Uterus (tissue), 2 donors: Measurements from ENCODE around the gene CXorf65.

Experiments used
- CTCF ChIP-seq, 4 experiments: fragments of 200-600 bp in 2 of 4; fragments of 450-650 bp in 2 of 4; sonication (generic) in 2 of 4; IDR thresholded peaks; one replicate each; pipeline ENCODE4 v1.5.1; 2016 to 2019; ENCODE audit warnings: antibody characterized with exemption in 4 of 4, mild to moderate bottlenecking in 2 of 4, moderate library complexity in 1 of 4
- POLR2A ChIP-seq, 2 donors: fragments of 450-650 bp; IDR thresholded peaks; one replicate each; pipeline ENCODE4 v1.6.1; 2016; ENCODE audit warnings: antibody characterized with exemption in 2 of 2, mild to moderate bottlenecking in 1 of 2, moderate library complexity in 1 of 2

GRCh38 chrX:71085900-71086299 is 20.6 kb downstream of the CXorf65 start:
- TF ChIP-seq POLR2A (IDR thresholded peaks at IDR 0.05) (no peak), CTCF (IDR thresholded peaks at IDR 0.05) (no peak)
